ENCODE results near the gene CSF3.

GRCh38 chr17:39981207-39981741 lies 34.0 kb upstream of the CSF3 start:
- TF ChIP-seq CTCF (IDR thresholded peaks at IDR 0.05): no peak
- no peak for TF ChIP-seq POLR2A (IDR thresholded peaks at IDR 0.05)

Data from esophagus squamous epithelium (tissue), 4 donors.